ENCODE data around the gene DIAPH3.

DIAPH3 gene

DNA sequence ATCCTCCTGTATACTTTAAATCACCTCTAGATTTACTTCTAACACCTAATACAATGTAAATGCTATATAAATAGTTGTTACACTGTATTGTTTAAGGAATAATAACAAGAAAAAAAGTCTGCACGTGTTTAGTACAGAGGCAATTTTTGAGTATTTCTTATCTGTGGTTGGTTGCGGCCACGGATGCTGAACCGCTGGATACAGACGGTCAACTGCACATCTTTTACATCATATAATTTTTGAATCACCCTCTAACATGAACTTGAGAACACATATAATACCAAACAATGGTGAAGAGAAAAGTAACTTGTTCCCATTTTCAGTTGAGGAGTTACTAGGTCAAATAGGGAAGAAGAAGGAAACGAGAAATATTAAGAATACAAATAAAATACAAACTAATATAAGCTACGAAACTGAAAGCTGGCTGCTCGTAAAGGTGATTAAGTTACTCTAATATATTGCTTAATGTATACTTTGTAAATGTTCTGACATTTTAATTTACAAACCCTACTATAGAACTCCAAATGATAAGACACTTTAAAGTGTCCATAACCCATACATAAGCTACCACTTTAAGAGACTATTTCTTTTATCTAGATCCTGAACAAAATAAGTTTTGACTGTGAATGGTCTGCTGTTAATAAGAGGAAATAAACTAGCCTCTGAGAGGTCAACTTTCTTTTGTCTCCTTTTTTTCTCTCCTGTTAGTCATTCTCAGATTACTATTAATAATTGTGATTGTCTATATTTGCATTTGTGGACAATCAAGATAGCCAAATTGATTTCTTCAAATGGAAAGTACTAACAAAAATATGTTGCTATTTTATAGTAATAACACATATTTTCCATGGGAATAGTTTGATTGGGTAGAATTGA, 457.4 kb downstream of the DIAPH3 start:
- no peak for DNase-seq

DNA sequence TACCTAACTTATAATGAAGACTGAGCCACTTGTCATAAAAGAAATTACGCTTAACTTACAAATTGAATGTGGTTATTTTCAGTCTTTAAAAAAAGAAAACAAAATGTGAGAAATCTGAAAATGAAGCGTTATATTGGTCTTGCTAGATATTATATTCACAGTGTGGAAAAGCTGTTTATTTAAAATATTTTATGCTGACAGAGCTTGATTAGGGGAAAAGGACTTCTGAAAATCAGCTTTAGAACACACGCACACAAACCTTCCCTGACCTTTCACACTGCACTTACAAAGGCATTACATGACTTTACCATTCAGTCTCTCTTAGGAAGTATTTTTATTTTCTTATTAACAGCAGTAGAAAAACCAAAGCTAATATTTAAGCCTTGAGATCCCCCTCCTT, 461.5 kb downstream of the DIAPH3 start:
- DNase-seq = no peak

DNA sequence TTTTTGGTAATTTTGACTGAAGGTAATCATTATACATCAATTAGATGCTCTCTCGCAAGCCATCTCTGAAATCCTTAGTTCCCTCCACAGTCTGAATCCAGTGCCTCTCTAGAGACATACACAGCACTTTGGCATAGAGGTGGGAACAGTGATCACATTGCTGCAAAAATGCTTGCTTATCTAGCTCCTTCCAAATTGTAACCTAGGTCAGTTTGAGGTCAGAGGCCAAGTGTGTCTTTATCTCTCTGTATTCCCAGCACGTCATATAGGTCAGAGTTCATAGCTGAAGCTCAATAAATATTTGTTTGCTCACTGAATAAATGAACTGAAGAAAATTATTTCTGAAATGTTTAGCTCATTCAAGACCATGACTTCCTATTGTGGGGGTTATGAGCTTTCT, 462.5 kb downstream of the DIAPH3 start:
- DNase-seq = no peak

DNA sequence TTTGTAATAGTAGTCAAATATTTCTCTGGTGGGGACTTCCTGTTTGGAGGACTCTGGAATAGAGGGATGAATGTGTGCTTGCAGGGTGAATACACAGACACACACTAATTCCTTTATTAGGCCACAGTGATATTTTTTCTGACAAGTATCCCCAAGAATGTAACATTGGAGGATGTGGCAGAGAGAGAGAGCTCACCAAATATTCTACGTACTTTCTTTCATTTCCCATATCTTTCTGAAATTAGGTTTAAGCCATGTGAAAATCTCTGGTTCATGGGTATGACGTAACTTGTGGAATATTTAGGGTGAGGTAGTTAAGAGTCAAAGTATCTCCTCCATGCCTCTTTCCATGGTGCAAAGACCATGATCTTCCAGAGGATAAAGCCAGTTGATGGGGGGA, 463.4 kb downstream of the DIAPH3 start:
- peak; percentile 85 for DNase-seq

DNA sequence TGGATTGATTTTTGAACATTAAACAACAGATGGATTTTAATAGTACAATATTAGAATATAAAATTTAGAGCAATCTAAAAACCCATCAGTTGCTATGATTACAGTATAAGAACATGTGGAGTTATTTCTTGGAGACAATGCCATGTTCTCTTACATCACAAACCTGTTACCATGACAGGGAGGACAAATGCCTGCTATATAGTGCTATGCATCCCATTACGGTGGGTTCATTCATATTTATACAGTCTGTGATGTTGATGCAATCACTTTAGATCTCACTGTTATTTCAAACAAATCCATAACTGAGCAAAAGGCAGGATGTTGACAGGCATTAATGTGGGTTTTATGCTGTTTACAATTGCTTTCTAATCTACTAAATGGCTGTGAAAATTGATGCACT, 467.5 kb downstream of the DIAPH3 start:
- DNase-seq = no peak

DNA sequence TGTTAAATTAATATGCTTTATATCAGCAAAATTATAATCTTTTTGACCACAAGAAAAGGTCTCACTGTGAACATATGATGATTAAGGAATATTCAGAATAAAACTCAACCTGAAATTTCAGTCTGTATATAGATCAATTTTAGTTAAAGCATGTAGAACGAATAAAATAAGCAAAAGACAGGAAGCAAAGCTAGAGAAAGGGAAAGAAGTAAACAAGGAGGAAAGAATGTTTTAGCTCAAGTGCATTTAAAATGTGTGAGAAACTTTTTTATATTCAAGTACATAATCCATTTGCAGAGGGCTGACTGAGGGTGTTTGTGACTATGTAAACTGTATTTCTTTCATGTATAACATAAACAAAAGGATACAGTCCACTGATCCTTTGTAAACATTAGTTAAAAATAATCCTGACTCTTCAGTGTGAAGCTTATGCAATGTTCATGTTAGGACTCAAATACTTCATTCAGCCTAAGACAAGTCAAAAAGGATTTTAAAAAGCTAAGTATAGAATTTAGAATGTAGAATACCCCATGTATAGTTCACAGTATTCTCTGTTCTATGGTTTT, 472.1 kb downstream of the DIAPH3 start:
- DNase-seq = no peak

DNA sequence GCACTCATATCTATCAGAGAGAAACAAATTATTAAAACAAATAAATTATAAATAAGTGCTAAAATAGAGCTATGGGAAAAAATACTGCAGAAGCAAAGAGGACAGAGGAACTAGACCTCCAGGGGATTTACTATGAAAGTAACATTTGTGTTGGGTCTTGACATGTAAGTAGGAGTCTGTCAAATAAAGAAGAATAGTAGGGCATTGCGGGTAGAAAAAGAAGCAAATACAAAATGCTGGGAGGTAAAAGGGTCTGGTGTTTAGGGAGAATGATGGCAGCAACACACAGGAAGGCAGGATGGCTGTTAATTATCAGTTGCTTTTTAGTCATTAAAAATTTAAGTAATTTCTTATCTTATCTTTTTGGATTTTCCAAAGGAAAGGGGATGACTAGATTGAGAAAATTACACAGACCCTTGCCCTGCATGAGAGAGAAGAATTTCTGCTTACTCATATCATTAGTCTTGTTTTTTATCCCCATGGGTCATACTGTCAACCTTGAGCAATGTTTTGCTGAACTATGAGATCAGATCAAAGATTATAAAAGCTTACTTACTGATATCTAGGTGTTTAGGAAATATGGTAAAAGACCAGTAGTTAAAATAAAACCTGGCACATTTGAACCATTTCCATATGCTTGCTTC, 472.7 kb downstream of the DIAPH3 start:
- DNase-seq = peak; percentile 40

DNA sequence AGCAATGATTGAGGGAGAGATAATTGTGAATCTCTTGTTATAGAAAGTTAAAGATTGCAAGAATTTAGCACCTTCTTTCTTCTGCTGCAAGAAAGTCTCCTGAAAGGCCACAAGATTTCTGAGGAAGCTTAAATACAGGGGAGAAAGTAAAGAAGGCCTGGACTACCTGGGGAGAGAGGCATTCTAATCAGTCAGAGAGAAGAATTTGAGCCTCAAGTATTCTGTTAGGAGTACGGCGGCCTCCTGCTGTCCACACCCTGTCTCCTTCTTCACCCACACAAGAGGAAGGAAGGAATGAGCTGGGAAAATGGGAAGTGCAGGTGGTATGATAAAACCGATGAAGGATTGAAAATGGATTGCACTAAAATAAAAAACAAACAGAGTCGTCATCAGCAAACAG, 474.7 kb downstream of the DIAPH3 start:
- DNase-seq = no peak

DNA sequence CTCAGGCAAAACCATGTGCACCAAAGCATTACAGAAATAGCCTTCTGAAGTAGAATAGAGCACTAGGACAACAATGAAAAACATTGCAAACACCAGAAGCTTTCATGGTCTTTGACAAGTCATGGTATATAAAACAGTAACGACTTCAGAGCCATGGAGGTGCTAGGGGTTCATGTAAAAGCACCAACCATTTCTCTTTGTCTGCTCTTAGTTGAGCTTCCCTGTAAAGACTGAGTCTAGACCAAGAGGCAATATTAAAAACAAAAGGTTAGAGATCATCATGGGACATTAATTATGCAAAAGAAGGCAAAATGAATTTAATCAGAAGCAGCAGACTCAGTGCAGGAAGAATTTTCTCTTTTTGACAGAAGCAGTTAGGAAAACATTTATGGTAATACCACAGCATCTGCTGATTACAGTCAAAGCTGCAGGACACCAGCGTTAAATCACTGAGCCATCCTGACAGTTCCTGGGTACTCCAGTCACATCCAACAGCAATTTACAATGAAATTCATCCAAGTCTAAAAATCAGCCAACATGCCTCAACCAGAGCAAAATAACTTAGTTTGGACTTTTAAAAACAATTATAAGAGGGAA, 476.8 kb downstream of the DIAPH3 start:
- no peak for DNase-seq

DNA sequence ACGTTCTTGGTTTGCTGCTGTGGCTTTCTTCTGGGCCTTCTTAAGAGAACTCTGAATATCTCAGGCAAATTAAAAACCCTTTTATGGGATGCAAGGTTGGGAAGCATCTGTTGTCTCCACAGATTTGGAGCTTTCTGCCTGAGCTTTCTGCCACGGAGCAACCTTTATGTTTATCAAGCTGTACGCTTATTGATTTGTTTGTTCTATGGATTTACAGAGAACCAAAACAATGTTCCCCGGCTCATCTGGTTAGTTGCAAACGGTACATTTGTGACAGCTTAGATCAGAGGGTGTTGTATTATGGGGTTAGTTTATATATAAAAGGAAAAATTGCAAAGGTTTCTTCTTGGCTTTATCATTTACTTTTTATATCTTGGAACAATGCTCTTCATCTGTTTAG, 479.6 kb downstream of the DIAPH3 start:
- no peak for DNase-seq

DNA sequence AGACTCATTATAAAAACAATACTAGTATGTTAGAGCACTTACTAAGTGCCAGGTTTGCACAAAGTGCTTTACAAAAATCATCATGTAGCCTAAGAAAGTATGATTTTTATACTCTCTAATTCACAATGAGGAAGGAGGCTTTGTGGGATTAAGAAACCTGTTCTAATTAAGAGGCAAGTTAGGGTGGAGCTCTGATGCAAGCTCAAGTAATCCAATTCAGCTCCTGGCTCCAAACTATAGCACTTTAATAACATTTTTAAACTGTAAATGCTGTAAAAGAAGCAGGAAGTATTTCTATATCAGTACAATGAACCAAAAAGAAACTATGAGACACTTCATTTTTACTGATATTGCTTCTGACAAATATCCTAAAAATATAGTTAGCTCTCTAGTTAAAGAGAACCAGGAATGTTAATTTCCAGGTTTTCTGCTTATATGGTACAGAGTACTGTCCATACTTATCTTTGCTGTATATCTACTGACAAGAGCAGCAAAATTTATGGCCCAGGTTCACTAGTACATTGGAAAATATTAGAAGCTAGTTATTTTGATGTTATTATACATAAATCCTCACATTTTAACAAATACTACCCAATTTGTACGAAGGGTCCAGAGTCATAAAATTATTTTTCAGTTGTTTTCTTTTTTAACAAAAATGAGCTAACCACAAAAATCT, 482.0 kb downstream of the DIAPH3 start:
- DNase-seq = no peak

DNA sequence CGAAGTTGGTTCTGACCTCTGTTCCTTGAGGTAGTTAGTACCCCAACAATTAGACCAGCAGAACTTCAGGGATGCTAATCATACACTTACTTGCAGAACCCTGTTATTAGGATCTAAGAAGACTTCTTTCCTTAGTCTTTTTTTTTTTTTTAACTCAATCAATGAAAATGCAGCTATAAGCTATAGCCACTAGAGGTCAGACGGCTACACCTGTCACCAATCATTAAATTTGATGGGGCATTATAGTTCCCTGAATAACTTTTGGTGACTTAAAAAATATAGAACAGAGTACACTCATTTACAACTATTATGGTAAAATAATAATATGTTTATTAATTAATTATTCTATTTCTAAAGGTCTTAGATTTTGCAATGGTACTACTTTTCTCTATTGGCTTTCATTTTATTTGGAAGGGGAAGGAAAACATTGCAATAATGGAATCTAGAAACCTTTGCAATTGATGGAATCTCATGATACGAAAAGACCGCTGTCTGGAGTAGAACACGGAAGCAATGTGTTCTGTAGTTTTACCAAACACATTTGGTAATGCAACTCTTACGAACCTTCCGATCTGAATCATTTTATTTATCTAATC, 483.2 kb downstream of the DIAPH3 start:
- peak; percentile 33 for DNase-seq

DNA sequence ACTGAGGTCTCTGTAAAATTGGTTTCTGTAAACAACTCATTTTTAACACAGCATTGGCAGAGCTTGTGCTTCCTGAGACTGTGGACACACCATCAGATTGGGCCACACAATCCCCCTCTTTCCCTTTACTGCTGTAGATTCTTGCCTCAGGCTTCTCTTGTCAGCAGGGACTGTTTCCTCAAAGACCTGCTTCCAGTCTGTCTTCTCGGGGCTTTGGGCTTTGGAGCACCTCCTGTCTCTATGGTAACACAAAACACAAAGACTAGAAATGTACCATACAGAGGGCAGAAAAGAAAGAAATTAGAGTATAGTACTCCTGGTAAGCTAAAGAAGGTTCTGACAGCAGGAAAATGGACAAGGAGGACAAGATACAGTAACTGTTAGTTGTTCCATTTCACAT, 484.5 kb downstream of the DIAPH3 start:
- no peak for DNase-seq

DNA sequence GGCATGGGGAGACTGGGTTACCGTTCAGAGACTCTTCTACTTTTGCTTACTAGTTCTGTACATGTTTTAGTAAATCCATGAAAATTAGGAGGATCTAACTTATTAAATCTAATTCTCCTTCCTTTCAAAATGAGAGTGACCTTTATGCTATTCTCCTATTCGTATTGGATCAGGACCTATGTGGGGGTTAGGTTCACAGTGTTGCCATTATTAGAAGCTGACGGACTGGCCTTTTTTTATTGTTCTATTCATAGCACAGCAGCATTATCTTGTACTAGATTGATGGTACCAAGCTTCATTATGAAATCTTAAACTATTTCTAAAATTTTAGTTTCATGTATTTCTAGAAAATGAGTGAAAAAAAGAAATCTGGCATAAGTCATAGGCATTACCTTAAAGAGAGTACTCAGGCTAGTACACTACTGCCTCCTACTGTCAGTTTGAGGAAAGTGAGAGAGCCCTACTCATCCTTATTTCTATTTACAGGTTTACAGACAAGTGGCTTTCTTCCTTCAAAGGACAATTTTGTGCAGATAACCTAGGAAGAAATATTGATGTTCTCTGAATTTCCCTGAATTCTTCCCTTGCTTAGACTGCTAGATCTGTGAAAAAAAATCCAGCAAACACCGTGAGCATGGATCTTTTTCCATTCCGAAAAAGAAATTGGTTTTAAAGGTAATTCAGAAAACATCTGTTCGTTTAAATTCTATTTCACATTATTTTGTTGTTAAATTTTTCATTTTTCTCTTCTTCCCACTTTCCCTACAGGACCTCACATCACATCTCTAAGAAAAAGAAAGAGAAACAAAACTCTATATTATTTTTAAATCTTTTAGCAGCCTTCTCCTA, 485.5 kb downstream of the DIAPH3 start:
- DNase-seq = peak; percentile 29

DNA sequence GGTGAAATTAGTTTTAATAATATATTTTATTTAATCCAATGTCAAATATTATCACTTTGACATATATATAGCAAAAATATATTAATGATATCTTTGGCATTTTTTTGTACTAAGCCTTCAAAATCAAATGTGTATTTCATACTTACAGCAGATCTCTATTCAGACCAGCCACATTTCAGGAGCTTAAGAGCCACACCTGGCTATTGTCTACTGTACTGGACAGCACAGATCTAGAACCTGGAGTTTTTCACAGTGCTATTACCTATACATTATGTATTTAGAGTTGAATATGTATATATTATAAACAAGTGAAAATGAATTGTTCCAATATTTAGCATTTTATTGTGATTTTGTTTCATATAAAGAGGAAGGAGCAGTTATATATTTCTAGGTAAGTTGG, 486.3 kb downstream of the DIAPH3 start:
- DNase-seq = no peak

DNA sequence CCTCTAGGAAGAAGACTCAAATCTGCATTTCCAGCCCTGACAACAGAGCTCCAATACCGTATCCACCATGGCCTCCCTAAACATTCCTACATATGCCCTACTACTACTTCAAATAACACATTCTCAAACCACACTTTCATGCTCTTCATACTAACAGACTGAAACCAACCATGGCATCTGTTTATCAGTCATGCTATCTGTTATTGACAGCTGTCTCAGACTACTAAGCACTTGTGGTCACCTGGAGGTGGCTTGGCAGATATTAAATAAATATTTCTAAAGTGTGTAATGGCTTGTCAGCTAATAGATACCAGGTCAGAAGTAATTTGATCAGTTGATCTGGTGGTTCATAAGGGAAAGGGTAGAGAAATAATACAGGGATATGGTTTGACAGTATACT, 489.1 kb downstream of the DIAPH3 start:
- no peak for DNase-seq

DNA sequence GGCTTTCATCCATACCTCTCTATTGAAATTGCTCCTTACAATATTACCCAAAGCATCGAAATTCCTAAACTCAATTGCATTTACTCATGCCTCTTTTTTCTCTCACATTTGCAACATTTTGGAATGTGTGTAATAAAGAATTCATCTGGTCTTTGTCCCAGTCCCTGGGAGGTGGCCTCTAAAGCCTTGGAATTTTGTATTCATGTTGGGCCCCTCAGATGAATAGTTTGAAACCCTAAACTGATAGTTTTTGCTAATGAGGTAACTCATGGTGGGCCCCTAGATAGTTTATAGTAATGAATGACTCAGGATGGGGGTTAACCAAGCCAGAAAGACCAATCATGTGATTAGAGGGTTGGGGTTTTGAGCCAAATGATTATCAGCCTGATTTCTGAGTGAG, 490.4 kb downstream of the DIAPH3 start:
- no peak for DNase-seq

DNA sequence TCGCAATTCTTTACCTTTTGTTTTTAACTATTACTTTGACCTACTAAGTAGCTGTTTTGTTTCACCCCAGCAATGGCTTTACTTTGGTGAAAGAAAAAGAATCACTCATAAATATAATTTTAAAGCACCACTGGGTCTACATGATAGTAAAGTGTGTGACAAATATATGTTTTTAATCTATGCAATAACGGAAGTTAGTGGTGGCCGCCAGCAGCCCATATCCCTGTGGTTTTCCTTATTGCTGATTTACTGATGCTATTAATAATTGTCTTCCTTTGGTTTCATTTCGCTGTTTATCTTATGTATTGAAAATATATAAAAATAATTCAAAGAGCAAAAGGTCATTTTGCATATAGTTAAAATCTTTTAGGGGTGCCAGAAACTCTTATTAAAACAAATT, 491.3 kb downstream of the DIAPH3 start:
- DNase-seq = no peak

DNA sequence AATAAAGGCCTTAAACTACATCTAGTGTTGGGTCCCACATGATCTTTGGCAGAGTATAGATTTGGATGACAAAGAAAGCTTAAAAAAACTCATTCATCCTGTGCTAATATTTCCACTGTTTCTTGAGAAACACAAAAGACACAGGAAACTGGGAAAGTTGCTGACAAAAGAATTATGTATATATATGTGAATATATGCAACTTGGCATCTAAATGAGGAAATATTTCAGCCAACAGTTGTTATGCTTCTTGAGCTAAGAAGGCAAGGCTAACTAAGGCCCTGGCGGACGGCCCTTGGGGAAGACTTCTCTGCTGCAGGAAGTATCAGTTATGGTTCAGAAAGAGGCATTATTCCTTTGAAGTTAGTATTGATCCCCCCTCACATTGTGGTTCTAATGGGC, 491.8 kb downstream of the DIAPH3 start:
- DNase-seq = no peak

DNA sequence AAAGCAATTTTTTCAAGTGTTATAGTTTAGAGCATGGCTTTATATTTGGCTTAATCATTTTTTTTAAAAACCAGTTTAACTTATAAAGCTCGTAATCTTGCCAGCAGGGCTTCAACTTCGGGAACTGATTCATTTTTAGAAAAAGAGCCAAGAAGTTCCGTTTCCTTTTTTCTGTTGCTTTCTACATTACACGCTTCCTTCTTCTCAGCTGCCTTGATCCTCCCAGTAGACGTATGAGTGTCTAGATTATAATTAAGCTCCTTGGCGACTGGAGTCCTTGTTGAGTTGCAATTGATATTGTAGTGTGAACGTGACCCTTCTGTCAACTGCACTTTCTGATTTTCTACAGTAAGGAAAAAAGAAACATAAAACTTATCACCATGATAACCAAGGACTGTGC, 497.2 kb downstream of the DIAPH3 start:
- no peak for DNase-seq

DNA sequence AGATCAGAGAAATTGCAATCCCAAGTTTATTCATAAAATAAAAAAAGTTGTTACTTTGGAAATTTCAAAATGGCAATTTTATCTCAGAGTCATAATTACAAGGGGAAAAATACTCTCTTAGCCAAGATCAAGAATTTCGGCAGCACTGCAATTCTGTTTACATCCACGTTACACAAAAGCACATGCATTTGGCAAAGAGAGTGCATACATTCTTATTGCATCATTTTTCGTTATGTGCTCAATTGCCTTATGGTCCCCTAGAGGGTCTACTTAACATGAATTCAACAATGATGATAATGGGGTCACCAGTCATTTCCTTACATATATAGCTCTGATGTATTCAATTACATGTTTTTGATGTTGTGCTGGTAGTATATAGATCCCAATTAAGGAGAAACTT, 498.0 kb downstream of the DIAPH3 start:
- no peak for DNase-seq

DNA sequence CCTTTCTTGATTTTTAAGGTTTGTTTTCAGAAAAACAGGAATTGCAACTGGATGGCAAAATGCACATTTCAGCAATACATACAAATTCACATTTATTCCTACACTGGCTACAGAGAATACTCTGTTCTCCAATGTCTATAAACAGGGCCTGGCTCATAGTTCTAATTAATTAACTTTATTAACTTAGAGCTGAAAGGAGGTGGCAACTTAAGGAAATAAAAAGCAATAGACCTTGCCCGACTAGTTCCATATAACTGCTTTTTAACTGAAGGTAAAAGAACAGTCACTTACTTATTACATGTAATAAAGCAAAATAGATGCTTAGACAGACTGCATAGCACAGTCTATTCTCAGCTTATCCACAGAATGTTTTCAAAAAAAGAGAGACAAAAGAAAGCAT, 498.5 kb downstream of the DIAPH3 start:
- DNase-seq = no peak
